Mucosa of gallbladder (tissue), 1 donor: ENCODE data around the gene SLC38A1. TPM values are rescaled to one million over a fixed set of nuclear protein-coding genes. Genes with fewer than 3 reads are reported as not detected.

ENCODE experiments used
- DNase-seq: peaks from one replicate; pipeline ENCODE4 v3.0.0-alpha.2; 2020; ENCODE audit warnings: low spot score
- total RNA-seq: library from RNA; stranded (reverse); gene quantifications from one replicate; pipeline ENCODE4 v1.2.1, GENCODE V29; 2021
- donor health status: DM: no; HTN: no; CAD: no.

Gene SLC38A1
- total RNA-seq, 1 donor from 2014 or later = 70.2 TPM

DNA sequence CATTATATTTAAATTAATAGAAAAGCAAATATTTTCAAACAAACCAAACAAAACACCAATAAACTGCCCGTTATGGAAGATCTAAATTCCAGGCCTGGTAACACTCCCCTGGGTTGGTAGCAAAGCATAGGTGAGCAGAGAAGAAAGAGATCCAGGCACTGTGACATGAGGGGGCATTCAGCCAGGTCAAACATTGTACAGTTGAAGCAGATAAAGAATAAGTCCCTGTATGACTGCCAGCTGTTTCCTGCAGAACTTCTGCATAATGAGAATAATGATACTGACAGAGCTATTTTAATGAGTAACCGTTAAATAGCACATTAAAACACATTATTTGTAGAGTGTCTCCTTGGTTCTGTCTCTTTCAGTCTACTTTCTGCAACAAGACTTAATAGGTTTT lies 35.4 kb downstream of the SLC38A1 start:
- DNase-seq = no peak

DNA sequence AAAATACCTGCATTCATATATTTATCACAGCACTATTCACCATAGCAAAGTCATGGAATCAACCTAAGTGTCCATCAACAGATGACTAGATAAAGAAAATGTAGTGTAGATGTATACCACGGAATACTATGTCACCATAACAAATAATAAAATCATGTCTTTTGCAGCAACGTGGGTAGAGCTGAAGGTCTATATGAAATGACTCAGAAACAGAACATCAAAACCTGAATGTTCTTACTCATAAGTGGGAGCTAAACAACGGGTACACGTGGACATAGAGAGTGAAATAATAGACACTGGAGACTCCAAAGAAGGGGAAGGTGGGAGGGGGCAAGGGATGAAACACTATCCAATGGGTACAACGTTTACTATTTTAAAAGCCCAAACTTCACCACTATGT lies 37.9 kb downstream of the SLC38A1 start:
- no peak for DNase-seq

DNA sequence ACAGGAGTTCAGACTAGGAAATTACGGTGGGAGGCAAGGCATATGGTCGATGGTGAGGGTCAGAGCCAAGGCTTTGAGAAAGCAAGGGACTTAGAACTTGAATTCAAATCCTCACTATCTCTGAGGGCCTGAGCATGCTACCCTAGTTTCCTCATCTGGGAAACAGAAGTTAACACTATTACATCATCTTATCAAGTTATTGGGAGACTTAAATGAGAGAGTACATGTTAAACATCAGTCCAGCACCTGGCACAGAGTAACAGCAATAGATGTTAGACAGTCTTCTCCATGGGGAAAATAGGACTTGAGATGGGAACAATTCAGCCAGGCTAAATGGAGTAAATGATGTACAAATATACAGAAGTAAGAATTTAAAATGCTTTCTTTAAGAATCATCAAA lies 38.5 kb downstream of the SLC38A1 start:
- no peak for DNase-seq

DNA sequence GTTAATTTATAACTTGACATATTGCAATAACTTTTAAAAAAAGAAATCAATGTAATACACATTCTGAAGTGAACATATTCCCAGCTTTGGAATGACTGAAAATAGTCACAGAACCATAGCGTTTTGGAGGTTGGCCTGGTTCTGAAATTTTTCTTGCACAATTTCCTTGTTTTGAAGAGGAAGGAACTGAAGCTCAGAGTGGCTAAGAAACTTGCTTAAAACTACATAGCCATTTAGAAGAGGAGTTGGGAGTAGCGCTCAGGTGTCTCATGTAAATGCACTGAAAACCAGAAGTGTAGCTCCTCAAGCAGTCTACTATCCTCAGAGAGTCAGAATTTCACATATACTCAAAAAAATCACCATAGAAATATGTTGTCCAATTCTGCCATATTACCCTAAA lies 41.2 kb downstream of the SLC38A1 start:
- no peak for DNase-seq

DNA sequence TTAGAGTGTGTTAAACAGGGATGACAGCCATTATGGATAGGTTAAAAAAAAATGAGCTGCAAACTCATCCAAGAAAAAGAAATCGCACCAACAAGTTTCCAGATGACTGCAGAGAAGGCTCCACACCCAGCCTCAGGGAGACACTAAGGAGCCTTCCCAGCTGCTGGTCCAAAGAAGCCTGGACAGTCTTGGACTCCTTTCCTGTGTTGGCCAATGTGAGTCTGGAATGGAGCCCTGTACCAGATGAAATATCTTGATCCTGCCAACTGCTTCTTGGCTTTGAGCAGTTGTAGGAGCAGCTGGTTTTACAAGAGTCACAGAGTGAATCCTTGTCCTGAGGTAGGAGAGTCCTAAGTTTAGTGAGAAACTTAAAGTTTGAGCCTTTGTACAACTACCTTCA lies 44.5 kb downstream of the SLC38A1 start:
- DNase-seq = peak; percentile 42

DNA sequence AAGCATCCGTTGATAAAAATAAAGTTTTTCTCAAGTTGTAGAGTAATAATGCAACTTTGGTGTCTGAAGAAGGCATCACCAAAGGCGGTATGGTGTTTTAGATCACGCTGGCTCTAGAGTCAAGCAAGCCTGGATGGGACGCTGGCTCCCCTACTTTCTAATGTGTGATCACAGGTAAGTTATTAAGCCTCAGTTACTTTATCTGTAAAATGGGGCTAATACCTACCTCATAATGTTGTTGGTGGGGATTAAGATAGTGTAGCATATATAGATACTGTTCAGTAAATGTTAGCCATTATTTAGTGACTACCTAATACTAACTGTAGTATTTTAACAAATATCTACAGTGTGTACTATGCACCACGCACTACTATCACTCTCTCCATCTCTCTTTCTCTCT lies 45.8 kb downstream of the SLC38A1 start:
- DNase-seq = no peak

DNA sequence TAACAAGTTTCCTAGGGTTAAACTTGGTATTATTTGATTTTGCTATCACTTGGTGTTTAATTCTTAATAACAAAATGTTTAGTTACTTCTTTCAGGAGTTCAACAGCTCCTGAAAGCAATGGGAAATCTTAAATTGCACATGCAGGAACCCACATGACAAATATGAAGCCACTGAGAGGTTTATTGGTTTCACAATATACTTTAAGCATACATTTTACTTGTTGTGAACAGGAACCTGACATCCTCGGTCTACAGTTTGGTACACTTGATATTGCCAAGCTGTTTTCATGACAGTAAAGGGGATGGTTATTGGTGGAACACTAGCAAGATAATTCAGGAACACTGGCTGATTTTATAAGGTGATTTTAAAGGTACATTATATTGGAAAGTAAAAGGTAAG lies 46.2 kb downstream of the SLC38A1 start:
- no peak for DNase-seq

DNA sequence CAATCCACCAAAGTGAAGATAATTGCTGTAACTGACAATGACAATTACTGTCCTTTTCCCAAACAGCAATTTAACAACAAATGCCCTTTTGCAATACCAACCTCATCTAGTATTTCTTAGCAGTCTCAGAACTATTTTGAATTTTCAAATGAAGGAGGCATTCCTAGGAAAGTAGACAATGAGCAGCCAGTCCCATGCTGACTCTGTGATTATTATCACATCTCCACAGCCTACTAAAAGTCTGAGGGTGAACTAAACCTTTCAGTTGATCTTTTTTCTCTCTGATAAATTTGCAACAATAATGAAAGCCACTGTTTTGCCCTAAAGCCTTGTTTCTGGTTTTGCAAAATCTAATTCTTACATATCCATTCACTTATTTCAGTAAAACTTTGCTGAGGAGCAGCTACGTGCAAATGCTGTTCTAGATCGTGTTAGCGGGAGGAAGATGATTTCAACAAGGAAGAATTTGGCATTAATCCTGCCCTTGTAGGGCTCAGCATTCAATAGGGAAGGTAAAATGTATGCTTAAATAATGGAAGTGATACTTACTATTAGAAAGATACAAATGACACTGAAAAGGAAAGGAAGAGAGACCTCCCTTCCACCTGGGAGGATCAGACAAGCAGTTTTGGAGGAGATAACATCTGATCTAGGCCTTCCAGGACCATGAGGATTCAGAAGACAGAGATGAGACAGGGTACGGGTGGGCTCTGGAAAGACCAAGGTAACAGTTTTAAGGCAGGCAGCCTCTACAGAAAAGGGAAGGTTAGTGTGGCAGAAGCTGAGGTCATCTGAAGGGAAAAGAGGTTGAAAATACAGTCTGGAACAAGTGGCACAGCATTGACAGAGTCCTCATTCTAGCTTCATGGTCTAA lies 47.4 kb downstream of the SLC38A1 start:
- DNase-seq = no peak

DNA sequence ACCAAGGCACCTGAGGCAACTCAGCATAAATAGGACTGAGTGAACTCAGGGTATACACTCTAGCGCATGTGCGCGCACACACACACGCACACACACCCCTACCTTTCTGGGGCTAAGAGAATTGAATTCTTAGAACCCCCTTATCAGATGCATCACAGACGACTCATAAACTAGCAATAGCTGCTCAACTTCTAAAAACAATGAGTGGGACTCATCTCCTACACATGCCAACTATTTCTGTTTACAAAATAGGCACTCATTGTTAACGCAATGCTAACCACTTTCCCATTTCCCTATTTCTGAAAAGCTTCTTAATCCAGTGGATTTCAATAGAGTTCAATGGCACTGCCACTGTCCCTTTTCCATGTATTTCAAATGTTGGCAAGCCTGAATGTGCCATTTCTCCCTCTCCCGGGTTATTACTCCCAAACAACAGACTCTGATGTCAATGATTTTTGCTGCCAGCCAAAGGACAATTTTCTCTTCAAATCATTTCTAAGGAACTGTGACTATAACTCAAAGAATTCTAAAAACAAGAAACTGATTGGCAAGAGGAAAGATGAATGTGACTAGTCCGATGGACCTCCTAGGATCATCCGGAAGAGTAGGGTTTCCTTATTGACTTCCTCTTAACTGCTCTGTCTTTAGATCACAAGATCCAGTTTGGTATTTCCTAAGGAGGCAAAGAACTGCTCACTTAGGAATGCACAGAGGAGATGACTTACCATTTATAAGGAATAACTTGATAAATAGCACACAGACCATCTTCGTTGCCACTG lies 48.8 kb downstream of the SLC38A1 start:
- DNase-seq = no peak

DNA sequence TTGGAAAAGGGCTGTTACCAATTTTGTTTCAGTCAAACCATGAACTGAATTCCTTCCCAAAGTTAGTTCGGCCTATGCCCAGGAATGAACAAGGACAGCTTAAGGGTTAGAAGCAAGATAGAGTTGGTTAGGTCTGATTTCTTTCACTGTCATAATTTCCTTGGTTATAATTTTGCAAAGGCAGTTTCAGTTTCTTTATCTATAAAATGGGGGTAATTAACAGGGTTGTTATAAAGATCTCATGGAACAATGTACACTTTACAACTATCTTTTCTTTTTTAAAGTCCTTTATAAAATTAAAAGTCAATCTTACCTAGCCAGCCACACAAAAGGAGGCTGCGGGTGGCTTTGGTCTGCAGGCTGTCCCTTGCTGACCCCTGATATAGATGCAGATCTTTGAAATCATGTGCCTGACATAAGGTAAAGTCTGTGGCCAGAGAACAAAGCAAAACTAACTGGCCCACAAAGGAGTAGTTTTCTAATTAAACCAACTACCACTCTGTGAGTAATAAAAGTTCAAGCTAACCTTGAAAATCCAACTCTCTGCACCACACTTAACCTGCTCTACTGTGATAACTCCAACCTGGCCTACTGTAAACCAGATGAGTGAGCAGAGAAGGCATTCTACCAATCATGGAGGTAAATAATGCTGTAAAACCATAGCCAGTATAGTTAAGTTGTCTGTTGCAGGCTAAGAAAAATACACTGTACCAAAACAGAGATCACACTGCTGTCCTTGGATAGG lies 49.5 kb downstream of the SLC38A1 start:
- DNase-seq = no peak

DNA sequence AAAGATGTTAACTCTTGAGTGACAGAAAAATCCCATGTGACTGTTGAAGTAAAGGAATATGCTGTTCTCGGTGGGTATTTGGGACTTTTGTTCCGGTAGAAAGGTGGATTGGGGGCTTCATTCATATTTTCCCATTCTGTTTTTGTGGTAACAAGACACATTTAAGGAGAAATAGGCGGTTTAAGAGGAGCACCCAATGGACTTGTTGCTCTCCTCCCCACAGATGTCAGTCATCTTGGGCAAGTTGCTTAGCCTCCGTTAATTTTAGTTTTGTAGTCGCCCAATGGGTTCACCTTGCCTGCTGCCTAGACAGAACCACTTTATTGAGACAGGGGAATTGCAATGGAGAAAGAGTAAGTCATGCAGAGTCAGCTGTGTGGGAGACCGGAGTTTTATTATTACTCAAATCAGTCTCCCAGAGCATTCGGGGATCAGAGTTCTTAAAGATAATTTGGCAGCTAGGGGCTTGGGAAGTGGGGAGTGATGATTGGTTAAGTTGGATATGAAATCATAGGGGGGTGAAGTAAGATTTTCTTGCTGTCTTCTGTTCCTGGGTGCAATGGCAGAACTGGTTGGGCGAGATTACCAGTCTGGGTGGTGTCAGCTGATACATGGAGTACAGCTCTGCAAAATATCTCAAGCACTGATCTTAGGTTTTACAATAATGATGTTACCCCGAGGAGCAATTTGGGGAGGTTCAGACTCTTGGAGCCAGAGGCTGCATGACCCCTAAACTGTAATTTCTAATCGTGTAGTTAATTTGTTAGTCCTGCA lies 50.3 kb downstream of the SLC38A1 start:
- DNase-seq = no peak

DNA sequence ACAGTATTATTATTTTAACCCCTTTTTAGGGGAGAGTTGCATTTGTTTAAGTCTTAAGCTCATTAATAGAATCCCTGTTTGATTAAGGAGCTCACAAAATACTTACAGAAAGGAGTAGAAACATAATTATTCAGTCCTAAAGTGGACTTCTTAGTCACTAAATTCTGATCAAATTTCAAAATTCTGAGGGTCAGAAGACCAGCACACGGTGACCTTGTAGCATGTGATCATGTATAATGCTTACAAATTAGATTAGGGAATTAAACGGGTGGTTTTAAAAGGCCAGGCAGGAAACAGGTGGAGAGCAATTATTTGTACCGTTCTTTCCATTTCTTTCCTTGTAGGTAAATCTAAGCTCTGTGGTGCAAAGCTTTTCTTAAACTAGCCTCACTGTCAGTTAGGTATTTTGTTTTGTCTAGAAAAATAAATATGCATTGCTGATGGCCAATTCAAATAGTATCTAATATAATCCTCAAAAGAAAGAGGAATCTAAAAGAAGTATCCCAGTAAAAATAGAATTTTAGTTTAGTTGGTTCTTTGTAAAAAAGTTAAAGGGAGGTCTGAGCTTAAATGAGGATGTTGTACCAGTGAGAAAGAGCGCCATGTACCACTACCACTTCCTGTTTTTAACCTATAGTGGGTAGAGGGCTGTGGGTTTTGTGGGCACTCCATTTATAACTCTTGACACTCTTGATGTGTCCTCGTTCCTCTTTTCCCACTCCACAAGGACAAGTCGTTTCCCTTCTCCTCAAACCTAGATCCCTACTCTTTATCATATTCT lies 51.1 kb downstream of the SLC38A1 start:
- DNase-seq = peak; percentile 49

DNA sequence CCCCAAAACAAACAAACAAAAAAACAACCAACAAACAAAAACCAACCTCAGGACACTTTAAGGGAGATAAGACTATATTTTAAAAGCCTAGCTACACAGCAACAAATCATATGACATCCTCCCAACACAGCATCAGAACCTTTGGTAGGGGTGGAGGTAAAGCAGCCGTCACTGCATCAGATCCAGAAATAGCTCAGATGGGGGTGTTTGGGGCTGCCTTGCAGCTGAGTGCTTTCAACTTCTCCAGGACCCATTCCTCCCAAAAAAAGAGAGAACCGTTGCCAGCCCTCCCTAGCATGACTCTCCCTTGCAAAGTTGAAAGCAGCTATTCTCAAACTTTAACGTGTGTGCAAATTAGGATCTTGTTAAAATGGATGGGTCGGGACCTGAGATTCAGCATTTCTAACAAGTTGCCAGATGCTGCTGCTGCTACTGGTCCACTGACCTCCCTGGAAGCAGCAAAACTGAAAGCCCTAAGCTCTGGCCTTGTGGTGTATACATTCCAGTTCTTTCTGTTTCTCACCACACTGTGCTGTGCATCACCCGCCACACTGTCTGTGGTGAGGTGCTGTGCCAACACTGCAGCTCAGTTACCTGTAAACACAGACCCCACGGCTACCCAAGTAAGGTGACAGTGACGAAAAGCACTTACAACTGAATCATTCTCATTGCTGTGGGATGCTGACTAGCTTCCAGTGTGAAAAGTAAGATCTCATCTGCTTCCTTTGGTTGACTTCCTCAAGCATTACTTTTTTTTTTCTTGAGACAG lies 54.0 kb downstream of the SLC38A1 start:
- DNase-seq = peak; percentile 52

DNA sequence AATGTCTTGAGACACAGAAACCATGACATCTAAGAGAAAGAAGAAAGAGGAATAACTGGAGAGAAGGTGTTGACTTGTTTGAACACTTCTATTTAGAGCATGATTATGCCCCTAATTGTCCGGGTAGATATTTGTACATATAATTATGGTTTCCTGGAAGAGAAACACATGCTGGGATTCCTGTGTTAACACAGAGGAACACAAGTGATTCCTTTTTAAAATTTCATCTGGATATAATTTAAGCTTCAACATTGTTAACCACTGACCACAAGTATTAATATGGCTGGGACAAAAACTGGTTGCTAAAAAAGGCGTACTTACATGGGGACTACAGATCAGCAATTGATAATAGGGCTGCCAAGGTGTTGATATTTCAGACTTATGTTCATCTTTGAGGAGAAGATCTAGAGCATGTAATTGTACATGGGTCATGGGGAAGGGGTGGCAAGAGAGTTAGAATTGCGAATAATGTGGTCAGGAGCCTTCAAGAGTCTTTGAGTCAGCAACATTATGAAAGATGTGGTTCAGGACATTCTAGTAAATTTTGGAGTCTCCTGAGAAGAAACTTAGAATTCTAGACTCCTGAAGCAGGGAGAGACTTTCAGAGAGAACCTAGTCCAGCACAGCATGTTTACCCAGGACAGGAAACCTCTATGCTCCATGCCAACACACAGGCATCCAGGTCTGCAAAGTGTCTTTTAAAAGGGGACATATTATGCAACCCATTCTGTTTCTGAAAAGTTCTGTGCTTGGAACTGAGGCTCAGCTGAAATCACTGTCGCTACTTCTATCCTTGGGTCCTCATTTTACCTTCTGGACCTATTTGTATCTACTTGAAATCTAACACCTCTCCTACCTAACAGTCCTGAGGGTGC lies 56.5 kb downstream of the SLC38A1 start:
- no peak for DNase-seq

DNA sequence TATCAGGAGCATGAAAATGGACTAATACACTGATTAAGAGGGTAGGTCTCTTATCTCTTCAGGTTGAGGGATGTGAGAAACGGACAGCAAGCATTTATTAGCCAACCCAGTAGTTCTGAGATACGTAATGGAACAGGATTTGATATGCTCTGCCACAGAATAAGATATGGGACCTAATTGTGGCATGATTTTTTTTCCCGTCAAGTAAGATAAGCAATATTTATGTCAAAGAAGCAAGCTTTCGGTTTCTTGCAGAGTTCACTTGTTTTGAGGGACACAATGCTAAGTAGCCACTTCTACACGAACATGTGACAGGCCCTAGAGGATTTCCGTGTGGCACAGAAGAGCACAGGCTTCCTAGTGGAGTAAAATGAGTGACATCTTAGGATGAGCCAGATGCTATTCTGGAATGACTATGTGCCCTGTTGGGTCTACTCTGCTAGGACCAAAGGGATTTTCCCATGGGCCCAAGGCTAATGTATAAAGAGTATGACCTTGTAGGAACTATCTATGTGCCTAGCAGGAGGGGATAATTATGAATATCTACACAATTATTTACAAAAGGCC lies 57.9 kb downstream of the SLC38A1 start:
- no peak for DNase-seq

DNA sequence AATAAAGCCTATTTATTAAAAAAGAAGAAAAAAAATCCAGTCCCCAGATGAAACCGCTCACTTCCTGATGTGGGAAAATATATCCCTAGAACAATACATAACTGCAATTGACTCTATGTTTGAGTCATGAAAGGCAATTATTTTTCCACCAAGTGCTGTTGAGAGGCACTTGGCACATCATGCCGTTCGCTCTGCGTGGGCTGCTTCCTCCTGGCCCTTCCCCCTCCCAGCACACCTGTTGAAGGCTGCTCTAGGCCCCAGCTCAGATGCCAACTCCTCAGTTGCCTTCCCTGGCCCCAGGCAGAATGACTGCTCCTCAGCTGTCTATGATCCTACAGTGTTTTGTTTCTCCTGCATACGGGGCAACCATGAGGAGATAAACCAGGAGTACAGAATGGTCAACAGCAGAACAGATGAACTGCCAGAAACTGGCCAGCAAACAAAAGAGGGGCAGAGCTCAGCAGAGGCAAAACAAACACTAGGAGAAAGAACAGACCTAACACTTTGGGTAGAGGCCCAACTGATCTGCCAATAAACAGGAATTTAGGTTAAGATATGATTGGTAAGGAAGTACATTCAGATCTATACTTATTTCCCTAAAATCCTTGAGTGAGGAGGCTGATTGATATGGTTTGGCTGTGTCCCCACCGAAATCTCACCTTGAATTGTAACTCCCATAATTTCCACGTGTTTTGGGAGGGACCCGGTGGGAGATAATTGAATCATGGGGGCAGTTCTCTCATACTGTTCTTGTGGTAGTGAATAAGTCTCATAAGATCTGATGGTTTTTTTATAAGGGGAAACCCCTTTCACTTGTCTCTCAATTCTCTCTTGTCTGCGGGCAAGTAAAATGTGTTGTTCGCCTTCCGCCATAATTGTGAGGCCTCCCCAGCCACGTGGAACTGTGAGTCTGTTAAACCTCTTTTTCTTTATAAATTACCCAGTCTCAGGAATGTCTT lies 58.6 kb downstream of the SLC38A1 start:
- no peak for DNase-seq

DNA sequence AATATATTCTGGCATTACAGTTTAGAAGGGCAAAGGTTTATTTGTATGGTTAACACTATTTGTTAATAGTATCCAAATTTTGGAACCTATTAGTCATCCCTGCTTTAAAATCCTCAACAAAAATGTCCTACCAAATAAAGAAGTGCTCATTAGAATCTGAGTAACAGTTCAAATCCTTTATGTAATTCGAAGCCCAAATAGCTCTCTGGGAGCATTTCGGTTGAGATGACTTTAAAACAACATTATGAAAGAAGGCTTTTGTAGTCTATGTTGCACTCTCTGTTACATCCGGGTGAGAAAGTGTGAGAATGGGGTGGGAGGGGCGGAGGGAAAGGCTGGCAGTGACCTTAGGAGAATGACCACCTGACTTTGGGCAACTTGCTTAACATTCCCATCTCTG lies 59.7 kb downstream of the SLC38A1 start:
- DNase-seq = no peak

DNA sequence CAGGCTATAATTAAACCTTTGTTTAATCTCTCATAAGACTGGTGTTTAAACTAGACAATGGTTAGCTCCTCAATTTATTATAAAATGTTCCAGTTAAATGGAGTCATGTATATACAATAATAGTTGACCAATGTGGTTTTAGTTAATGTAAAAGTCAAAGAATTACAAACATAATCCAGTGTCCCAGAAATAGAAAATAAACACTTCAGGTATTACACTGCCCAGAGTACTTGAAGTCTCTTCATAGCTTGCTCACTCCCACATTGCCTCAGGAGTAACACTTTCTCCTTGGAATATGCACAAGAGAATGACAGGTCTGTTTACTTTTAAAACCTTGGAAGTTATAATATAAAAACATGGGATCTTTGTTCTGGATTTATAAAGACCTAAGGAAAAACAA lies 60.5 kb downstream of the SLC38A1 start:
- no peak for DNase-seq
